Nephron (organoid): ENCODE results near the gene C19orf85.

Experiments
- H3K27ac Mint-ChIP-seq, 3 experiments: 2 replicates each; pipeline ENCODE4 v1.8.0; 2020; ENCODE audit warnings: mixed read lengths in 3 of 3, mild to moderate bottlenecking in 2 of 3, moderate library complexity in 1 of 3
- H3K27me3 Mint-ChIP-seq: 2 replicates; pipeline ENCODE4 v1.8.0; 2021; ENCODE audit warnings: low read depth, mild to moderate bottlenecking, moderate library complexity, mixed read lengths
- H3K36me3 Mint-ChIP-seq: 2 replicates; pipeline ENCODE4 v1.8.0; 2020; ENCODE audit warnings: low read depth, mixed read lengths
- H3K4me1 Mint-ChIP-seq: 2 replicates; pipeline ENCODE4 v1.8.0; 2020; ENCODE audit warnings: mixed read lengths
- H3K4me3 Mint-ChIP-seq, 3 experiments: 2 replicates each; pipeline ENCODE4 v1.8.0; 2020; ENCODE audit warnings: mild to moderate bottlenecking in 3 of 3, mixed read lengths in 3 of 3, moderate library complexity in 2 of 3
- H3K9me3 Mint-ChIP-seq: 2 replicates; pipeline ENCODE4 v1.8.0; 2020; ENCODE audit warnings: mixed read lengths
- TF ChIP-seq, protein P1 (sequence below), 3 experiments: fragments of 200-600 bp; sonication (generic); IDR thresholded peaks; one replicate each; pipeline ENCODE4 v1.5.0; 2021; ENCODE audit warnings: antibody characterized with exemption in 3 of 3; ENCODE audit not compliant: unreplicated experiment in 3 of 3

The C19orf85 gene

GRCh38 chr19:55459551-55459949 is 5.0 kb downstream of the C19orf85 start:
- TF ChIP-seq, protein P1, sequence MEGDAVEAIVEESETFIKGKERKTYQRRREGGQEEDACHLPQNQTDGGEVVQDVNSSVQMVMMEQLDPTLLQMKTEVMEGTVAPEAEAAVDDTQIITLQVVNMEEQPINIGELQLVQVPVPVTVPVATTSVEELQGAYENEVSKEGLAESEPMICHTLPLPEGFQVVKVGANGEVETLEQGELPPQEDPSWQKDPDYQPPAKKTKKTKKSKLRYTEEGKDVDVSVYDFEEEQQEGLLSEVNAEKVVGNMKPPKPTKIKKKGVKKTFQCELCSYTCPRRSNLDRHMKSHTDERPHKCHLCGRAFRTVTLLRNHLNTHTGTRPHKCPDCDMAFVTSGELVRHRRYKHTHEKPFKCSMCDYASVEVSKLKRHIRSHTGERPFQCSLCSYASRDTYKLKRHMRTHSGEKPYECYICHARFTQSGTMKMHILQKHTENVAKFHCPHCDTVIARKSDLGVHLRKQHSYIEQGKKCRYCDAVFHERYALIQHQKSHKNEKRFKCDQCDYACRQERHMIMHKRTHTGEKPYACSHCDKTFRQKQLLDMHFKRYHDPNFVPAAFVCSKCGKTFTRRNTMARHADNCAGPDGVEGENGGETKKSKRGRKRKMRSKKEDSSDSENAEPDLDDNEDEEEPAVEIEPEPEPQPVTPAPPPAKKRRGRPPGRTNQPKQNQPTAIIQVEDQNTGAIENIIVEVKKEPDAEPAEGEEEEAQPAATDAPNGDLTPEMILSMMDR (IDR thresholded peaks at IDR 0.05; ENCODE audit: unreplicated experiment in 3 of 3) = no peak
- Mint-ChIP-seq H3K4me3 (peak overlapping the region; percentile 84 to 88 (median 86)), H3K27me3 (no peaks in the 10 kb centered on the region), H3K4me1 (peaks cover 19% of the 10 kb centered on the region), H3K9me3 (no peaks in the 10 kb centered on the region), H3K36me3 (peaks cover 3% of the 10 kb centered on the region), H3K27ac (peak overlapping the region; percentile 49 to 91 (median 86))

DNA sequence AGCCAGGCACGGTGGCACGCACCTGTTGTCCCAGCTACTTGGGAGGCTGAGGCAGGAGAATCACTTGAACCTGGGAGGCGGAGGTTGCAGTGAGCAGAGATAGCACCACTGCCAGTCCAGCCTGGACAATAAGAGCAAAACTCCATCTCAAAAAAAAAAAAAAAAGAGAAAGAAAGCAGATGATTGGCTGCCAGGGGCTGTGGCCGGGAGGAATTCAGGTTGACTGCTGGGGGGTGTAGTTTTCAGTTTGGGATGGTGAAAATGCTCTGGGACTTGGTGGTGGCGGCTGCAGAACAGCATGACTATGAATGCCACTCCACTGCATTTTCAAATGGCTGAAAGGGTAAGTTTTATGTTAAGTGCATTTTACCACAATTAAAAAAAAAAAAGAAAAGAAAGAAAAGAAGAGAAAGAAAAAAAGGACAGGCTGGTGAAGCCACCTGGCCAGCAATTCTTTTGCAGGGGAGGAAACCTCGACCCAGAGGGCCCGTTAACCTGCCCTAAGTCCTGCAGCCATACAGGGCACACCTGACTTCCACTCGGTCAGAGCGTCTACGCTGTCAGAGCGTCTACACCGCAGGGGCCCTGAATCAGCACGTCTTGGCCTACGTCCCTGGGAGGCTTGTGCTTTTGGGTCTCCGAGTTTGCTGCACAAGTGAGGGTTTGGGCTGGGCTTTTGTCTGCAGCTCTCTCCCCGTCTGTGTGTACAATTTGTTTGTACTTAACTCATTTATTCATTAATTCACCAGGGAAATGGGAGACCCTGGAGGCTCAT is 6.7 kb downstream of the C19orf85 start:
- H3K36me3 Mint-ChIP-seq = peaks cover 4% of the 10 kb centered on the region
- H3K9me3 Mint-ChIP-seq = no peaks in the 10 kb centered on the region
- TF ChIP-seq, protein P1 (IDR thresholded peaks at IDR 0.05; ENCODE audit: unreplicated experiment in 3 of 3) = no peak
- peak overlapping the region in 2 of 3 experiments; percentile 19 to 53 for H3K4me3 Mint-ChIP-seq
- H3K4me1 Mint-ChIP-seq = peaks cover 32% of the 10 kb centered on the region
- H3K27me3 Mint-ChIP-seq = peaks cover 12% of the 10 kb centered on the region
- H3K27ac Mint-ChIP-seq = no peak overlapping the region

DNA sequence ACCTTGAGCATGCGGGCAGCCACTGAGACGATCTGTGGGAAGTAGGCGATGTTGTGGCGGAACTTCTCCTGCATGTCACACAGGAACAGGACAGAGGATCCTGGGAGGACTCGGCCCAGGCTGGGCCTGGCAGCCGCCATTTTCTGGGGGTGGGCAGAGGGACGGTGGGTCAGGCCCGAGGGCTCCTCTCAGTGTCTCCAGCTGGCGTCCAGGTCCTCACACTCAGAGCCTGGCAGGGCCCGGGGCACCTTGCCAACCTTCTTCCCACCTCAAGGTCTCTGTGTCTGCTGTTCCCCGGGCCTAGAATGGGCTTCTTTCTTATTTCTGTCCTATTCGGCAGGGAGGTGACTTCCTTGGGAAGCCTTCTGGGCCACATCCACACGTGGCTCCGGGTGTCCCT is 8.2 kb downstream of the C19orf85 start:
- peaks cover 28% of the 10 kb centered on the region for H3K4me1 Mint-ChIP-seq

DNA sequence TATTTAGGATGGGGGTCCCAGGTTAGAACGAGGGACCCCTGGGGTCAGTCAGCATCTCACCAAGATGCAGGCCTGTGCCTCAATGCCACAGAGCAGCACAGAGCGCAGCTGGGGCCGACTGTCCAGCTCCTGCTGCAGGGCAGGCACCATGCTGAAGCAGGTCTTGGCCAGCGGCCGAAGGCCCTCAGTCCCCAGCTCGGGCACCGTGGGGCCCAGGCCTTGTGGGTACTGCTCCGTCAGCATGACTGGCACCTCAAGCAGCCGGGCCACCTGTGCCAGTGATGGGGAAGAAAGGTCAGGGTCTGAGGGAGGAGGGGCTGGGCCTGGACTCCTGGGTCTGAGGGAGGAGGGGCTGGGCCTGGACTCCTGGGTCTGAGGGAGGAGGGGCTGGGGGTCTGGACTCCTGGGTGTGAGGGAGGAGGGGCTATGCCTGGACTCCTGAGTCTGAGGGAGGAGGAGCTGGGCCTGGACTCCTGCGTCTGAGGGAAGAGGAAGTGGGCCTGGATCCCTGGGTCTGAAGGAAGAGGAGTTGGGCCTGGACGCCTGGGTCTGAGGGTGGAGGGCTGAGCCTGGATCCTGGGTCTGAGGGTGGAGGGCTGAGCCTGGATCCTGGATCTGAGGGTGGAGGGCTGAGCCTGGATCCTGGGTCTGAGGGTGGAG is 8.8 kb downstream of the C19orf85 start:
- Mint-ChIP-seq H3K9me3 (no peaks in the 10 kb centered on the region), H3K27ac (no peak overlapping the region), H3K4me3 (no peak overlapping the region), H3K27me3 (peaks cover 29% of the 10 kb centered on the region), H3K36me3 (peaks cover 4% of the 10 kb centered on the region), H3K4me1 (peaks cover 25% of the 10 kb centered on the region)
- TF ChIP-seq, protein P1 (IDR thresholded peaks at IDR 0.05; ENCODE audit: unreplicated experiment in 3 of 3) = no peak

More for the DNA sequence above, 8.2 kb downstream of the C19orf85 start:
- TF ChIP-seq, protein P1 (IDR thresholded peaks at IDR 0.05; ENCODE audit: unreplicated experiment in 3 of 3) = no peak
- H3K27me3 Mint-ChIP-seq = peaks cover 25% of the 10 kb centered on the region
- H3K4me3 Mint-ChIP-seq = peak overlapping the region in 1 of 3 experiments; percentile 26
- peaks cover 4% of the 10 kb centered on the region for H3K36me3 Mint-ChIP-seq
- H3K27ac Mint-ChIP-seq = no peak overlapping the region
- H3K9me3 Mint-ChIP-seq = no peaks in the 10 kb centered on the region

GRCh38 chr19:55454787-55455243 is 9.7 kb downstream of the C19orf85 start:
- TF ChIP-seq, protein P1 (IDR thresholded peaks at IDR 0.05; ENCODE audit: unreplicated experiment in 3 of 3) = peak; percentile 49 to 58 (median 50)
- Mint-ChIP-seq H3K27ac (no peak overlapping the region), H3K4me1 (peaks cover 20% of the 10 kb centered on the region), H3K4me3 (peak overlapping the region in 1 of 3 experiments; percentile 41), H3K36me3 (peaks cover 4% of the 10 kb centered on the region), H3K9me3 (no peaks in the 10 kb centered on the region), H3K27me3 (peaks cover 34% of the 10 kb centered on the region)
